Measurements from ENCODE around the gene MAPT.
"Not testable (repeated sequence)": the region's sequence is repeated elsewhere in the genome, so short reads cannot be mapped to it uniquely, and the experiment has no call there.

Gene MAPT

DNA sequence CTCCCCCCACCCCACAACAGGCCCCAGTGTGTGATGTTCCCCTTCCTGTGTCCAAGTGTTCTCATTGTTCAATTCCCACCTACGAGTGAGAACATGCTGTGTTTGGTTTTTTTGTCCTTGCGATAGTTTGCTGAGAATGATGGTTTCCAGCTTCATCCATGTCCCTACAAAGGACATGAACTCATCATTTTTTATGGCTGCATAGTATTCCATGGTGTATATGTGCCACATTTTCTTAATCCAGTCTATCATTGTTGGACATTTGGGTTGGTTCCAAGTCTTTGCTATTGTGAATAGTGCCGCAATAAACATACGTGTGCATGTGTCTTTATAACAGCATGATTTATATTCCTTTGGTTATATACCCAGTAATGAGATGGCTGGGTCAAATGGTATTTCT is 62.4 kb downstream of the MAPT start:
- not testable (repeated sequence) for DNase-seq

- no peak for DNase-seq
Observed at GRCh38 chr17:45958307-45958706, 64.0 kb downstream of the MAPT start.

DNA sequence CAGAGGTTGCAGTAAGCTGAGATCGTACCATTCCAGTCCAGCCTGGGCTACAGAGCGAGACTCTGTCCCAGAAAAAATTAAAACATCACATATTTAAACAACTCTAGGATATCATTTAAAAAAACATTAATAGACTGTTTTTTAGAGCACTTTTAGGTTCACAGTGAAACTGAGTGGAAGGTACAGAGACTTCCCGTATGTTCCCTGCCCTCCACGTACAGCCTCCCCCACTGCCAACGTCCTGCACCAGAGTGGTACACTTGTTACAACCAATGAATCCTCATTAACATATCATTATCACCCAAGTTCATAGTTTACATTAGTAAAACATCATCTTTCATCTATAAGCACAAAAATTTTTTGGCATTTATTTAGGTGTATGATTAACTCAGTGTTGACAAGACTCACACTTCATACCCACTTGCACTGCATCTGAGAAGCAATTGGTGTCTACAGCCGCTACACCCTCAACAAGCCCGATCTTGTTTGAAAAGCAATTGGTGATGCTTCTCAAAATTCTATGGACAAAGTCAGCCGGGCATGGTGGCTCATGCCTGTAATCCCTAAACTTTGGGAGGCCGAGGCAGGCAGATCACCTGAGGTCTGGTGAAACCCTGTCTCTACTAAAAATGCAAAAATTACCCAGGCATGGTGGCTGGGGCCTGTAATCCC is 64.8 kb downstream of the MAPT start:
- no peak for DNase-seq

DNA sequence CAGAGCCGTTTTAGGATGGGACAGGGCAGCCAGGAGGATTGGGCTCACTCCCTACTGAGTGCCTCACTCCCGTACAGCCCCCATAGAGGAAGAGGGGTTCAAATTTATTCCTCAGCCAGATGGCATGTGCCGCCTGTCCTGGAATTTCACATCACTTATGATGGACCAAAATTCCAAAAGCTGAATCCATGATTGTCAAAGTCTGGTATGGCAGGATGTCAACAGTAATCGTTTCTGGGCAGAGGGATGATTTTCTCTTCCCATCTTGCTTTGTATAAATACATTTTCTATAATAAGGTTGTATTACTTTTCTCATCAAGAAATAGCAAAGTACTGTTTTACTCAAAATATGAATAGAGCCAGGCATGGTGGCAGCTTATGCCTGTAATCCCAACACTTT is 66.0 kb downstream of the MAPT start:
- no peak for DNase-seq

DNA sequence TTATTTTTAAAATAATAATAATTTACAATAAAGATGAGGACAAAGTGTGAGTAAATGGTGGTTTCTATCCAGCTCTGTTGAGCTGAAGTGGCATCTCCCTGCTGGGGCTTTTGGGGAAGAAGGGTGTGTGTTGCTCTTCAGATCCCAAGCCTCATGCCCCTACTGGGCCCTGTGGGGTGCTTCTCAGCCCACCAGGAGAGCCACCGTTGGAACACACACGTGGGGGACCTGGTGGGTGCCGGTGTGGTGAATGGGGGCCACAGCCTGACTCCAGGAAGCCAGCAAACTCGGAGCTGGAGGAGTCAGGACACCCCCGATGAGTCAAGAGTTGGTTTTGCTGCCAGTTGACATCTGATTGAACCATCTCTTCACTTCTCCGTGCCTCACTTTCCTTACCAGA is 66.9 kb downstream of the MAPT start:
- DNase-seq, result no peak

DNA sequence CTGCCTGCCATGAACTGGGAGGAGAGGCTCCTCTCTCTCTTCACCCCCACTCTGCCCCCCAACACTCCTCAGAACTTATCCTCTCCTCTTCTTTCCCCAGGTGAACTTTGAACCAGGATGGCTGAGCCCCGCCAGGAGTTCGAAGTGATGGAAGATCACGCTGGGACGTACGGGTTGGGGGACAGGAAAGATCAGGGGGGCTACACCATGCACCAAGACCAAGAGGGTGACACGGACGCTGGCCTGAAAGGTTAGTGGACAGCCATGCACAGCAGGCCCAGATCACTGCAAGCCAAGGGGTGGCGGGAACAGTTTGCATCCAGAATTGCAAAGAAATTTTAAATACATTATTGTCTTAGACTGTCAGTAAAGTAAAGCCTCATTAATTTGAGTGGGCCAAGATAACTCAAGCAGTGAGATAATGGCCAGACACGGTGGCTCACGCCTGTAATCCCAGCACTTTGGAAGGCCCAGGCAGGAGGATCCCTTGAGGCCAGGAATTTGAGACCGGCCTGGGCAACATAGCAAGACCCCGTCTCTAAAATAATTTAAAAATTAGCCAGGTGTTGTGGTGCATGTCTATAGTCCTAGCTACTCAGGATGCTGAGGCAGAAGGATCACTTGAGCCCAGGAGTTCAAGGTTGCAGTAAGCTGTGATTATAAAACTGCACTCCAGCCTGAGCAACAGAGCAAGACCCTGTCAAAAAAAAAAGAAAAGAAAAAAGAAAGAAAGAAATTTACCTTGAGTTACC is 68.0 kb downstream of the MAPT start:
- no peak for DNase-seq

GRCh38 chr17:45963283-45963682 is 68.9 kb downstream of the MAPT start:
- DNase-seq, result no peak

GRCh38 chr17:45963889-45964288 is 69.5 kb downstream of the MAPT start:
- no peak for DNase-seq

- DNase-seq, result no peak
Observed at GRCh38 chr17:45964634-45965033, 70.3 kb downstream of the MAPT start.

GRCh38 chr17:45965812-45966211 is 71.5 kb downstream of the MAPT start:
- DNase-seq, result peak; percentile 86

DNA sequence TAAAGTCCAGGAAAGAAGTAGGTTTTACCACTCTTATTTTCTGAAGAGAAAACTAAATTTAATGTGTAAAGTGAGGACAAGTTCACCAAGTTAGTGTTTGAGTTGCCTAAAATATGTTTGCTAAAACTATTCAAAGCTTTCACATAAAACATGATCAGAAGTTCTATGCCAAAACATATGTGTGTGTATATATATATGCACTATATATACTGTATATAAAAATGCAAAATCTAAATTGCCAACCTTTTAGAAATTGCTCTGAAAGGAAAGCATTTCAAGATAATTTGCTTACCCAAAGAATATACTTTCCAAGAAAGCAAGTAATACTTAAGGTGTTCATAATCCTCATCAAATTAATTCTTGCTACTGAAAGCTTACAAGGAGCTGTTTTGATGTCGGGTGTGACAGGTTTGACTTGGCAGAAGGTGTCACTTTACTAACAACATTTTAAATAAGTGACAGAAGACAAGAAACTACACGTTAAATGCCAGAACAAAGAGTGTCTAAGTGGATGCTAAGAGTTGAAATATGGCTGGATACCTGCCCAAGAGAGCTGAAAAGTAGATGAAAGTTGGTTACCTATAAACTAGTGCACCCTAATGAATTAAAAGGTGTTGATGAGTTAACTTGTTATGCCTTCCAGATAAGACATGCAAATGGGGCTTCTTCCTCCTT is 72.4 kb downstream of the MAPT start:
- DNase-seq, result no peak

GRCh38 chr17:45967378-45967777 is 73.0 kb downstream of the MAPT start:
- no peak for DNase-seq

GRCh38 chr17:45968732-45969131 is 74.4 kb downstream of the MAPT start:
- no peak for DNase-seq

DNA sequence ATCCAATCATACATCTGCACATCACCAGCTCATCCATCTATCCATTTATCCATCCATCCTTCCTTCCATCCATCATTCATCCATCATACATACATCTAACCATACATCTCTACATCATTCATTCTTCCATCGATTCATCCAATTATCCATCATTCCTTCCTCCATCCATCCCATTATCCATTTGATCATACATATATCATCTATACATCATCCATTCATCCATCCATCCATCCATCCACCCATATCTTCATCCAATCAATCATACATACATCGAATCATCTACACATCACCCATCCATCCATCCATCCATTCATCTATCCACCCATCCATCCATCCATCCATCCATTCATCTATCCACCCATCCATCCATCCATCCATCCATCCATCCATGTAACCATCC is 75.4 kb downstream of the MAPT start:
- no peak for DNase-seq

DNA sequence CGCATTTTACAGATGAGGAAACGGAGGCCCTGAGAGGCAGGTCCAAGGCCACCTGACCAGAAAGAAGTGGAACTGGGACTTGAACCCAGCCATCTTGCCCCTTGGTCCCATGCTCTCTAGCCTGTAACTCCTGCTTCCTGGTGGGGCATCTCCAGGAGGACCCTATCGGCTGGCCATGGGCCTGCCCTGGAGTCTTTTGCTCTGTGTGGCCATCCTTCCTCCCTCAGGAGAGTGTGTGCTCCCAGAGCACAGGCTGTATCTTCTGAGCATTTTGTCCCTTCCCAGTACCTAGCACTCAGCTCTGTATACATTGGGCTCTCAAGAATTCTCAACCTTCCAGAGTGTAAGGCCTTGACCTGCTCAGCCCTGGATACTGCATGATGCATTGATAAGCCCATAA is 76.3 kb downstream of the MAPT start:
- no peak for DNase-seq

- DNase-seq, result no peak
Observed at GRCh38 chr17:45971698-45972141, 77.4 kb downstream of the MAPT start.

DNA sequence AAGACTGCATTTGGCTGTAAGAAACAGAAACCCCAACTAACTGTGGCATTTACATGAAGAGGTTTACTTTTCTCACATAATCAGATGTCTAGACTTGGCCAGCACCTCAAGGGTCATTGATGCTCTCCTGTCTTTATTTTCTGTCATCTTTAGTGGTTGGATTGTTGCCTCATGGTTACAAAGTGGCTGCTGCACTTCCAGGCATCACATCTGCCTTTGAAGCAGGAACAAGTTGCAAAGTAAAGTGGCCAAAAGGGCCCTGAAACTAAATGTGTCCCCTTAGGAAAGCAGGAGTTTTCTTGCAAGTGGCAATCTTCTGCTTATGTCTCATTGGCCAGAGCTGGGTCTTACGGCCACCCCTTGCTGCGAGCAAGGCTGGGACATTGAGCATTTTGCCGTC is 78.2 kb downstream of the MAPT start:
- DNase-seq, result no peak

DNA sequence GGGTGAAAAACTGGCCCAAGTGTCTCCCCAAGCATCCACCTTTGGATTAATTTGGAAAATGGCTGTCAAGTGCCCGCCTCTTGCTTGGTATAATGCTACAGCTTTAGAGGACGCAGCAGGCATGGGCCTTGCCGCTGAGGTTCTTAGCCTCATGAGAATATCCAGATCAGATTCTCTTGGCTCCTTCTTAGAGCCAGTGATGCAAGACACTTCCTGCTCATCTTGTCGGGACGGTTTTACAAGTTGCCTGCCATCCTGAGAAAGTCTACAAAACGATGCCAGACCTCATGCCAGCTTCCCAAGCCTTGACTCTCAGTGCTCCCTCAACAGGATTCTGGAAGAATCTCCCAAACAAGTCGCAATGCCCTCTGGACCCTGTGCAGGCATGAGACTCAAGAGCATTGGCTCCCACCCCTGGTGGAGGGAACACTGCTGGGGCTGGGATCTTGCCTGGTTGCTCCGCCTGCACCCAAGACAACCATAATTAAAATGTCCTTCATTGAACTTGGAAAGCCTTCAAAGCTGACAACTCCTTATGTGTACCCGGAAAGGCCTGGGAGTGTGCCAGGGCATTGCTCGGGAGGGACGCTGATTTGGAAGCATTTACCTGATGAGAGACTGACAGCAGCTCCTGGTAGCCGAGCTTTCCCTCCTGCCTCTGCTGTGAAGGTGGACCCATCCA is 78.9 kb downstream of the MAPT start:
- DNase-seq, result no peak

GRCh38 chr17:45973946-45974859 is 79.8 kb downstream of the MAPT start:
- no peak for DNase-seq

GRCh38 chr17:45974916-45975630 is 80.7 kb downstream of the MAPT start:
- no peak for DNase-seq

DNA sequence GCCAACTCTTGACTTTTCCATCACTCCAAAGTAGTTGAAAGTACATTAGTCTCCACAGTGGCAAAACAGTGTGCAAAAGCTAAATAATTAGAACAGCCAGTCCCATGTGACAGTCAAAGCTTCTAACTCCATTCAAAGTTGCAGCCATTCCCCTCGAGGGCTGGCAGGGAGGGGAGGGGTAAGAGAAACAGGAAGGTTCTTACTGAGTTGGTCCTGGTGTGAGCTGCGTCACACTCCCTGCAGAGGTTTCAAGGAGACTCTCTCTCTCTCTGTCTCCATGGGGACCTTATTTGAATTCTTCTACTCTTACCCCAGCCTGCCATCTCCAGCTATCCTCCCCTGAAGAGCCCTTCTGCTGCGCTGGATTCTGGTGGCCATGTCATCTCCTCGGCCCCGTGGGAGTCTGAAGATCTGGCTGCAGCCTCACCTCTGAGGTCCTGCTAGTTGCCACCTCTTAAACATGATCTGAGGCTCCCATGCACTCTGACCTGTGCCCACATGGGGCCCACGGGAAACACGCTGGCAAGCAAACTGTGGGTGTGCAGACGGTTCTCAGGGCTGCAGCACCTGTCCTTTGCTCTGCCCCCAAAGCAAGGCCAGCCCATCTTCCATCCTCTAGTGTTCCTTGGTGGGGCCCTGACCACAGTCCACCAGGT is 81.4 kb downstream of the MAPT start:
- DNase-seq, result no peak
